Mucosa of descending colon (tissue), 3 donors: ENCODE data around the gene RAB11FIP2. TPM values are rescaled to one million over a fixed set of nuclear protein-coding genes. Genes with fewer than 3 reads are reported as not detected.
"Not testable (repeated sequence)": the region's sequence is repeated elsewhere in the genome, so short reads cannot be mapped to it uniquely, and the experiment has no call there.

ENCODE experiments used
- ATAC-seq: fragments of 200-7000 bp; cut with Tn5 transposase; one replicate; pipeline ENCODE4 v1.9.1; 2020; ENCODE audit warnings: mild to moderate bottlenecking, moderate library complexity
- DNase-seq, 3 donors: peaks; one replicate each; pipeline ENCODE4 v3.0.0-alpha.2; 2020
- H3K36me3 ChIP-seq: fragments of 200-600 bp; one replicate; pipeline ENCODE4 v1.8.0; 2021; ENCODE audit warnings: low read depth, mild to moderate bottlenecking
- H3K4me1 ChIP-seq: fragments of 200-600 bp; one replicate; pipeline ENCODE4 v1.8.0; 2021; ENCODE audit warnings: low read depth, mild to moderate bottlenecking
- H3K4me3 ChIP-seq: fragments of 200-600 bp; one replicate; pipeline ENCODE4 v1.8.0; 2021; ENCODE audit warnings: mild to moderate bottlenecking
- H3K9me3 ChIP-seq: fragments of 200-600 bp; one replicate; pipeline ENCODE4 v1.8.0; 2021; ENCODE audit warnings: mild to moderate bottlenecking
- CTCF ChIP-seq: fragments of 200-600 bp; IDR thresholded peaks from one replicate; pipeline ENCODE4 v1.8.0; 2022; ENCODE audit warnings: antibody characterized with exemption, mild to moderate bottlenecking
- intact Hi-C, 2 donors: fragments of 100-400 bp; cut with DNase I in 1 of 2; cut with micrococcal nuclease in 1 of 2; formaldehyde crosslinking; loops; one replicate each; pipeline versions ENCODE4 v1.11.0 to v1.11.1; 2022; cut with DNase I, micrococcal nuclease
- total RNA-seq, 3 donors: library from RNA; stranded (reverse); fragmentation: NEBNext Ultra II Directional in 2 of 3; extraction: Animal tissue kit (Norgen Biotek cat#: 25700) in 2 of 3; gene quantifications; one replicate each; pipeline versions ENCODE4 v1.2.1 to v1.2.4, GENCODE V29; 2021 to 2023
- donor health status: DM: no; HTN: no; CAD: no; lungs with moderate emphysema.
- donor health status: DM: no; HTN: no; CAD: no.
- donor health status: DM: no; HTN: yes; CAD: no.

Gene RAB11FIP2
- total RNA-seq, 3 donors from 2014 or later, result 8.1 to 34.6 (median 9.8) TPM

DNA sequence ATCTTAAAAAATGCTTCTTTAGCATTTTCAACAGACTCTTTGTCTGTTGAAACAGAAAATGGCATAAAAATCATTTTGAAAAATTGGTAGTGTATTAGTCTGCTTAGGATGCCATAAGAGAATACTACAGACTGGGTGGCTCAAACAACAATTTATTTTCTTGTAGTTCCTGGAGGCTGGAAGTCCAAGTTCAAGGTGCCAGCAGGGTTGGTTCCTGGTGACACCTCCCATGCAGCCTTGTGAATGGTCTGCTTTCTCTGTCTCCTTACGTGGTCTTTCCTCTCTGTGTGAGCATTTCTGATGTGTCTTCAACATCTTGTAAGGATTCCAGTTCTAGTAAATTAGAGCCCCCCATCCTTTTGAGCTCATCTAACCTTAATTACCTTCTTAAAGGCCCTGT is 26.1 kb upstream of the RAB11FIP2 start:
- no peaks in the 10 kb centered on the region for H3K4me1 ChIP-seq
- intact Hi-C loops, result no loop called here
- H3K9me3 ChIP-seq, result no peaks in the 10 kb centered on the region
- H3K36me3 ChIP-seq, result no peaks in the 10 kb centered on the region
- DNase-seq (no peak), ATAC-seq (no peak)
- TF ChIP-seq CTCF, result no peak
- H3K4me3 ChIP-seq, result no peak overlapping the region

DNA sequence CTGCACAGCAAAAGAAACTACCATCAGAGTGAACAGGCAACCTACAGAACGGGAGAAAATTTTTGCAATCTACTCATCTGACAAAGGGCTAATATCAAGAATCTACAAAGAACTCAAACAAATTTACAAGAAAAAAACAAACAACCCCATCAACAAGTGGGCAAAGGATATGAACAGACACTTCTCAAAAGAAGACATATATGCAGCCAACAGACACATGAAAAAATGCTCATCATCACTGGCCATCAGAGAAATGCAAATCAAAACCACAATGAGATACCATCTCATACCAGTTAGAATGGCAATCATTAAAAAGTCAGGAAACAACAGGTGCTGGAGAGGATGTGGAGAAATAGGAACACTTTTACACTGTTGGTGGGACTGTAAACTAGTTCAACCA is 20.6 kb upstream of the RAB11FIP2 start:
- H3K9me3 ChIP-seq, H3K4me3 ChIP-seq, DNase-seq, H3K36me3 ChIP-seq, ATAC-seq, H3K4me1 ChIP-seq, intact Hi-C loops: not testable (repeated sequence)

DNA sequence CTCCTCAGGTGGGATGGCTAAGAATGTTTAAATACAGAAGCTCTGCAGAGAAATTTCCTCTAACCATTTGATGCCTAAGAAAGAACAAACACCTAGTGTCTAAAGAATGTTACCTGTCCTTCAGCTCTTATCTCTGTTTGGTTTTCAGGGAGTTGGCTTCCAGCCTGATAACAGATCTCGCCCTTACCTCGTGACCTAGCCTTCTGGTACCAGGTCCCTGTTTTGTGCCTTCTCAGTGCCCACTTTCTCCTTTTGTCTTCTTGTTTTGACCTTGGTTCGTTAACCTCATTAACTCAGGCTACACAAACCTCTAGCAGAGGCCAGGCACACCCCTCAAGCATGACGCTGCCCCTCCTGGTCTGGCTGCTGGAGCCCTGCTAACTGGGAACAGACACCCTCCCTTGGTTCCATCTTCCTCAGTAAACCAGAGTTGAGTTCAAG is 16.1 kb upstream of the RAB11FIP2 start:
- Histone ChIP-seq H3K36me3 (no peaks in the 10 kb centered on the region), H3K9me3 (no peaks in the 10 kb centered on the region), H3K4me1 (peaks cover 4% of the 10 kb centered on the region), H3K4me3 (no peak overlapping the region)
- TF ChIP-seq CTCF, result no peak
- intact Hi-C loops, result no loop called here
- peak; percentile 99 for ATAC-seq
- peak in 1 of 3 donors; percentile 71 for DNase-seq

DNA sequence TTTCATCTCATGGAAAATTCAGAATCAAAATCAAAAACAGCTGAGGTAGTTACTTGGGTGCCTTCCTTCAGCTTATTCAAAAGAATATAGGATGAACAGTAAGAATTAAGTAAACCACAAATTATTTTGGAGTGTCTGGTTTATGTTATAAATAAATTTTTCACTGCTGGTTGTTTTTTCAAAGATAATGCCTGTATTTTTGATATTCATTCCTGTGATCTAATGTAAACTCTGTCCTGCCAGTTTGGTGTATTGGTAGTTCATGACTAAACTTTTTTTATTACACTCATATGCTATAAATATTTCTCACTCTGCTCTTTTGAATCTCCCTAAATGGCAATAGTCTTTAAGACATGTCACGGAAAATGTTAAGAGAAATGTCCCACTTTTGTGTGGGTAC is 11.6 kb upstream of the RAB11FIP2 start:
- ATAC-seq (no peak), DNase-seq (no peak)

GRCh38 chr10:118057361-118057760 is 10.6 kb upstream of the RAB11FIP2 start:
- Histone ChIP-seq H3K4me1 (peaks cover under 1% of the 10 kb centered on the region), H3K36me3 (no peaks in the 10 kb centered on the region), H3K4me3 (no peak overlapping the region), H3K9me3 (no peaks in the 10 kb centered on the region)
- no peak for TF ChIP-seq CTCF
- intact Hi-C loops, result no loop called here
- no peak for DNase-seq
- ATAC-seq, result no peak

More for the DNA sequence above, 11.6 kb upstream of the RAB11FIP2 start:
- no peaks in the 10 kb centered on the region for H3K9me3 ChIP-seq
- intact Hi-C loops, result no loop called here
- no peaks in the 10 kb centered on the region for H3K36me3 ChIP-seq
- H3K4me3 ChIP-seq, result no peak overlapping the region
- no peak for TF ChIP-seq CTCF
- peaks cover 4% of the 10 kb centered on the region for H3K4me1 ChIP-seq

- intact Hi-C loops, result no loop called here
- no peak for ATAC-seq
- Histone ChIP-seq H3K36me3 (no peaks in the 10 kb centered on the region), H3K9me3 (no peaks in the 10 kb centered on the region), H3K4me1 (no peaks in the 10 kb centered on the region), H3K4me3 (no peak overlapping the region)
- DNase-seq, result no peak
- TF ChIP-seq CTCF, result no peak
These were observed 7.6 kb upstream of the RAB11FIP2 start for GRCh38 chr10:118054383-118054782.
